HG02610 (cell line): ENCODE results near the gene YIPF7.

Source experiments
- ATAC-seq: cut with Tn5 transposase; IDR thresholded peaks from one replicate; pipeline ENCODE4 v1.9.1; 2021; ENCODE audit warnings: mild to moderate bottlenecking, moderate library complexity; ENCODE audit not compliant: unreplicated experiment

YIPF7 gene

GRCh38 chr4:44651425-44651824 is at the start of gene YIPF7:
Gene YIPF7, minus strand, starts transcription at chr4:44651625. Its CDS starts 1,525 bp downstream, at chr4:44650100.
- ATAC-seq = no peak

GRCh38 chr4:44701037-44701436 is 49.6 kb upstream of the YIPF7 start:
- no peak for ATAC-seq

GRCh38 chr4:44700427-44700826 is 49.0 kb upstream of the YIPF7 start:
- no peak for ATAC-seq

GRCh38 chr4:44684648-44685047 is 33.2 kb upstream of the YIPF7 start:
- ATAC-seq = no peak

GRCh38 chr4:44679060-44679459 is 27.6 kb upstream of the YIPF7 start:
- peak; percentile 22 for ATAC-seq

GRCh38 chr4:44678094-44679041 is 26.9 kb upstream of the YIPF7 start, which contains the start of gene GUF1:
Gene GUF1, plus strand, starts transcription at chr4:44678420. Its CDS starts 203 bp downstream, at chr4:44678623.
- ATAC-seq = peak; percentile 95

- no peak for ATAC-seq
These were observed 23.9 kb upstream of the YIPF7 start for GRCh38 chr4:44675366-44675765.

GRCh38 chr4:44674471-44674870 is 23.0 kb upstream of the YIPF7 start:
- ATAC-seq = no peak

GRCh38 chr4:44671636-44672035 is 20.2 kb upstream of the YIPF7 start:
- ATAC-seq = no peak

- ATAC-seq = no peak
These were observed 19.2 kb upstream of the YIPF7 start for GRCh38 chr4:44670506-44671199.

GRCh38 chr4:44668526-44668925 is 17.1 kb upstream of the YIPF7 start:
- no peak for ATAC-seq

GRCh38 chr4:44663539-44664263 is 12.3 kb upstream of the YIPF7 start:
- no peak for ATAC-seq

GRCh38 chr4:44662623-44663005 is 11.2 kb upstream of the YIPF7 start:
- peak; percentile 50 for ATAC-seq

- peak; percentile 8 for ATAC-seq
These were observed 10.7 kb upstream of the YIPF7 start for GRCh38 chr4:44661940-44662622.

GRCh38 chr4:44660396-44660795 is 9.0 kb upstream of the YIPF7 start:
- no peak for ATAC-seq

- no peak for ATAC-seq
These were observed 577 bp upstream of the YIPF7 start for GRCh38 chr4:44652002-44652401.

- ATAC-seq = no peak
These were observed 5.3 kb downstream of the YIPF7 start for GRCh38 chr4:44646151-44646550.

- ATAC-seq = no peak
These were observed 13.3 kb downstream of the YIPF7 start for GRCh38 chr4:44638091-44638490.

- ATAC-seq = no peak
These were observed 18.7 kb downstream of the YIPF7 start for GRCh38 chr4:44632733-44633132.

- ATAC-seq = no peak
These were observed 19.3 kb downstream of the YIPF7 start for GRCh38 chr4:44632089-44632488.
